Rectal smooth muscle tissue (tissue), 1 donor: ENCODE measurements around the gene PRKCE.

ENCODE experiments used
- H3K27ac ChIP-seq: one replicate; pipeline ENCODE4 v1.7.0; 2013; ENCODE audit warnings: low read depth, low read length, inconsistent platforms
- H3K27me3 ChIP-seq: one replicate; pipeline ENCODE4 v1.7.0; 2013; ENCODE audit warnings: low read length; ENCODE audit not compliant: control insufficient read depth, insufficient read depth
- H3K36me3 ChIP-seq: one replicate; pipeline ENCODE4 v1.7.0; 2013; ENCODE audit warnings: low read length; ENCODE audit not compliant: control insufficient read depth, insufficient read depth
- H3K4me1 ChIP-seq: one replicate; pipeline ENCODE4 v1.7.0; 2013; ENCODE audit warnings: low read length; ENCODE audit not compliant: control insufficient read depth, insufficient read depth
- H3K4me3 ChIP-seq: one replicate; pipeline ENCODE4 v1.7.0; 2013; ENCODE audit warnings: low read length
- H3K9ac ChIP-seq: one replicate; pipeline ENCODE4 v1.7.0; 2013; ENCODE audit warnings: low read length

The PRKCE gene

GRCh38 chr2:45979065-45979464 lies 327.6 kb downstream of the PRKCE start:
- Histone ChIP-seq H3K9ac (no peak overlapping the region), H3K4me3 (no peak overlapping the region), H3K4me1 (no peaks in the 10 kb centered on the region), H3K27me3 (no peaks in the 10 kb centered on the region), H3K36me3 (peaks cover 4% of the 10 kb centered on the region), H3K27ac (no peak overlapping the region)

- peaks cover 4% of the 10 kb centered on the region for H3K36me3 ChIP-seq
- no peak overlapping the region for H3K27ac ChIP-seq
- no peaks in the 10 kb centered on the region for H3K27me3 ChIP-seq
- H3K9ac ChIP-seq, result no peak overlapping the region
- H3K4me1 ChIP-seq, result no peaks in the 10 kb centered on the region
- H3K4me3 ChIP-seq, result no peak overlapping the region
Measured at GRCh38 chr2:45980161-45980865, 328.8 kb downstream of the PRKCE start.

- no peak overlapping the region for H3K27ac ChIP-seq
- H3K9ac ChIP-seq, result no peak overlapping the region
- no peaks in the 10 kb centered on the region for H3K4me1 ChIP-seq
- no peak overlapping the region for H3K4me3 ChIP-seq
- no peaks in the 10 kb centered on the region for H3K27me3 ChIP-seq
- H3K36me3 ChIP-seq, result peaks cover 4% of the 10 kb centered on the region
Measured at GRCh38 chr2:45981384-45981930, 330.0 kb downstream of the PRKCE start.

GRCh38 chr2:45982096-45982495 lies 330.6 kb downstream of the PRKCE start:
- no peaks in the 10 kb centered on the region for H3K4me1 ChIP-seq
- no peak overlapping the region for H3K4me3 ChIP-seq
- H3K27me3 ChIP-seq, result no peaks in the 10 kb centered on the region
- H3K36me3 ChIP-seq, result peaks cover 4% of the 10 kb centered on the region
- no peak overlapping the region for H3K9ac ChIP-seq
- H3K27ac ChIP-seq, result no peak overlapping the region

- H3K9ac ChIP-seq, result no peak overlapping the region
- no peak overlapping the region for H3K27ac ChIP-seq
- H3K27me3 ChIP-seq, result no peaks in the 10 kb centered on the region
- H3K36me3 ChIP-seq, result peaks cover 4% of the 10 kb centered on the region
- no peak overlapping the region for H3K4me3 ChIP-seq
- H3K4me1 ChIP-seq, result no peaks in the 10 kb centered on the region
Measured at GRCh38 chr2:45983213-45983612, 331.7 kb downstream of the PRKCE start.

- no peak overlapping the region for H3K9ac ChIP-seq
- H3K4me3 ChIP-seq, result no peak overlapping the region
- H3K27me3 ChIP-seq, result no peaks in the 10 kb centered on the region
- H3K4me1 ChIP-seq, result peaks cover 5% of the 10 kb centered on the region
- H3K27ac ChIP-seq, result no peak overlapping the region
- H3K36me3 ChIP-seq, result peaks cover 4% of the 10 kb centered on the region
Measured at GRCh38 chr2:45984366-45984765, 332.9 kb downstream of the PRKCE start.

GRCh38 chr2:45984896-45985473 lies 333.5 kb downstream of the PRKCE start:
- Histone ChIP-seq H3K9ac (no peak overlapping the region), H3K27me3 (no peaks in the 10 kb centered on the region), H3K4me1 (peaks cover 7% of the 10 kb centered on the region), H3K4me3 (no peak overlapping the region), H3K27ac (no peak overlapping the region), H3K36me3 (peaks cover 4% of the 10 kb centered on the region)

- H3K27ac ChIP-seq, result no peak overlapping the region
- H3K4me1 ChIP-seq, result peaks cover 7% of the 10 kb centered on the region
- H3K9ac ChIP-seq, result no peak overlapping the region
- peaks cover 5% of the 10 kb centered on the region for H3K36me3 ChIP-seq
- H3K27me3 ChIP-seq, result no peaks in the 10 kb centered on the region
- no peak overlapping the region for H3K4me3 ChIP-seq
Measured at GRCh38 chr2:45986509-45986908, 335.0 kb downstream of the PRKCE start.

- no peak overlapping the region for H3K4me3 ChIP-seq
- H3K27ac ChIP-seq, result no peak overlapping the region
- peaks cover 2% of the 10 kb centered on the region for H3K36me3 ChIP-seq
Measured at GRCh38 chr2:45987856-45988255, 336.4 kb downstream of the PRKCE start.

GRCh38 chr2:45988879-45989278 lies 337.4 kb downstream of the PRKCE start:
- Histone ChIP-seq H3K9ac (no peak overlapping the region), H3K27me3 (no peaks in the 10 kb centered on the region), H3K4me1 (peaks cover 14% of the 10 kb centered on the region), H3K27ac (no peak overlapping the region), H3K36me3 (peaks cover 2% of the 10 kb centered on the region), H3K4me3 (no peak overlapping the region)

More at GRCh38 chr2:45987856-45988255, 336.4 kb downstream of the PRKCE start:
- Histone ChIP-seq H3K9ac (no peak overlapping the region), H3K4me1 (peaks cover 13% of the 10 kb centered on the region), H3K27me3 (no peaks in the 10 kb centered on the region)

- Histone ChIP-seq H3K9ac (no peak overlapping the region), H3K4me1 (peaks cover 14% of the 10 kb centered on the region), H3K36me3 (peaks cover 2% of the 10 kb centered on the region), H3K27ac (no peak overlapping the region), H3K27me3 (no peaks in the 10 kb centered on the region), H3K4me3 (no peak overlapping the region)
Measured at GRCh38 chr2:45990131-45990530, 338.7 kb downstream of the PRKCE start.

- Histone ChIP-seq H3K27ac (peak overlapping the region; percentile 35), H3K4me1 (peaks cover 14% of the 10 kb centered on the region), H3K9ac (no peak overlapping the region), H3K27me3 (no peaks in the 10 kb centered on the region), H3K4me3 (no peak overlapping the region), H3K36me3 (peaks cover 2% of the 10 kb centered on the region)
Measured at GRCh38 chr2:45992021-45992740, 340.7 kb downstream of the PRKCE start.
